ENCODE data around the gene THAP5. TPM values are rescaled to one million over a fixed set of nuclear protein-coding genes. Genes with fewer than 3 reads are reported as not detected.
A peak's percentile ranks its signal among the peaks of the same experiment; 100 is the strongest.

Gene THAP5
- total RNA-seq, 1 donor from 2014 or later: 16.5 TPM

DNA sequence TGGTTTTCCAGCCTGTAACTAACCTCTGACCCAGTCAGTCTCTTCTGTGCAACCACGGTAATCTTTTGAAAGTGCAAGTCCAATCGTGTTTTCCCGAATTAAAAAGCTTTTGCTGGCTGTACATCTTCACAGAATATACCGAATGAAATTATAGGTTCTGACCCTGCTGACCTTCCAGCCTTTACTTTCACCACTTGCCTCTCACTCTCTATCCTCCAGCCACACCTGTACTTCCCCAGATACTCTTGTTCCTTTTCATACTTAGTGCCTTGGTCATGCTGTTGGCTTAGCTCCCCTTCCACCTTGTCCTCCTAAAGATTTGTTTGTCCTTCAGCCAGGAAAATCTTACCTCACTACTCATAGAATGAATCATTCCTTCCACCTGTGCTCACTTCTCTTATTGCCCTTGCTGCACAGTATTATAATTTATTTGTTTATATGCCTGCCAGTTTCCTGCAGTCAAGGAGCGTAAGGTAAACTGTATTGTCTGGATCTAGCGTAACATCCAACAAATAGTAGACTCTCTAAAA lies 41.3 kb downstream of the THAP5 start:
- no peak for DNase-seq

DNA sequence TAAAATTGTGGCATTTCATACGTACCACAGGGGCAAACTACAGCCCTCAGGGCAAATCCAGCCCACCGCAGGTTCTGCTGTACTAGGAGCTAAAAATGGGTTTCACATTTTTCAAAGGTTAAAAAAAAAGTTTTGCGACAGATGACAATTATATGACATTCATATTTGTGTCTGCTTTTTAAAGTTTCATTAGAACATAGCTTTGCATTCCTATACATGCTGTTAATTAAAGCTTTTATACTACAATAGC lies 42.8 kb downstream of the THAP5 start:
- no peak for DNase-seq

- DNase-seq: peak; percentile 100
These were observed 43.3 kb downstream of the THAP5 start, which contains the start of gene PNPLA8 for GRCh38 chr7:108525985-108526767. TSS of gene PNPLA8 (minus strand) at chr7:108526135. CDS start at chr7:108515491, 10,644 bp downstream.

DNA sequence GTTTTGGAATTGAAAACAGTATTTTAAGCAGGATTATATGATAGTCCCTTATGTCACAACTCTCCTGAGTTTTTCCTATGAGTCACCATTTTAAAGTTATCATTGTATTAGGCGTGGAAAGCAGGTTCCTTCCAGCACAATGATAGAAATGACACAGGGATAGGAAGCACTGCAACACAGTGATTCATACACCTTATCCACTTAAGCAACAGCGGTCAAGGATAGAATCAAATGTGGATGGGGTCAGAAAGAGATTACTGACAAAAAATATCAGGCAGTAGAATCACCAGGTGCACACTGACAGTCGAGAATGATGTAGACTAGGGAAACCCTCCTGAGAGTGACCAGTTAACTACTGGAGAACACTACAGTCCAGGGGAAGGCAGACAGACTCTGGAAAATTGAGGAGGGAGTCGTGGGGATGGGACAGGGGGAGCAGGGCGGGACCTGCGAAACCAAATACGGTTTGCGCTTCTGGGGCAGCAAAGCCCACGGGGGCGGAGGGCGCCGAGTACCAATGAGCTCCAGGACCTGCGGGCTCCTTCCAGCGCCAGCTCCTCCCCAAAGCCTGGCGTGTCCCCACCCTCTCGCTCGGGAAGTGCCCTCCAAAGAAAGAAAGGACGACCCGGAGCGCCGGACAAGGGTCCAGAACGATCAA lies 44.0 kb downstream of the THAP5 start:
- DNase-seq: peak; percentile 77

DNA sequence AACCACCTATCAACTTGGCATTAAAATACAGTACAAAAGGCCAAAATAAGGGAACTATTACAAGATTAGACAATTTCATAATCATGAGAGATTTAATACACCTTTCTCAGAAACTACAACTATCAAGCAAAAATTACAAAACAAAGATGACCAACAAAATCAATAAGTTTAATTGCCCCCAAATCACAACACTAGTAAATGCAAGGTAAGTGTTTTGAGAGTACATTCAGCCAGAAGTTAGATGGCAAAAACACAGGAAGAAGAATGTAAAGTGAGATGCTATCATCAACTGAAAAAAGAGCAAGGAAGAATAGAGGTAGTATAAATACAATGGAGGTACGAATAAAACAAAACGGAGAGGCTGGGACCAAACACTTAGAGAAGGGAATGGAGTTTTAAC lies 46.7 kb downstream of the THAP5 start:
- DNase-seq: no peak

DNA sequence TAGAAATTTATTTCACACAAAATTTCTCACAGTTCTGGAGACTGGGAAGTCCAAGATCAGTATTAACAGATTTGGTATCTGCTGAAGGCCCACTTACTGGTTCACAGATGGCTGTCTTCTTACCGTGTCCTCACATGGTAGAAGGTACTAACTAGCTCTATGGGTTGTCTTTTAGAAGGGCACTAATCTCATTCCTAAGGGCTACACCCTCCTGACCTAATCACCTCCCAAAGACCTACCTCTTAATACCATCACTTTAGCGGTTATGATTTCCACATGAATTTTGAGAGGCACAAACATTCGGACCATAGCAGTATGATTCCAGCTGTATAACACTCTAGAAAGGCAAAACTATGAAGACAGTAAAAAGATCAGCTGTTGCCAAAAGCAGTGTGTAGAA lies 51.6 kb downstream of the THAP5 start:
- DNase-seq: no peak

GRCh38 chr7:108515630-108516029 lies 53.9 kb downstream of the THAP5 start:
- DNase-seq: no peak

DNA sequence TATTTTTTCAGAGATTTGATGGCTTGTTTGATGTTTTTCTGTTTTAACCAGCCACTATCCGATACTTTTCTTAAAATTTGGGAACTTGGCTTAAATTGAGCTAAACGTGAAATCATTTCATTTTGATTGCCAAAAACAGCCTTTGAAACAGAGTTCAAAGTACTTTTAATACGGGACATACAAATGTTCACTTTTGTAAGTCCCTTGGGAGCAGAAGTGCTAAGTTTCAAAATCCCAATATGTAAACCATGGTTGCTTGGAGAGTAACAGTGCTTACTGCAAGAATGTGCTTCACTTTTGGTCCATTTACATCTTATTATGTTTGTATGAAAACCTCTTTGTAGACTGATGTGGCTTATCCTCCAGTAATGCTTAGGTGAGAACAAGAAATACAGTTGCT lies 54.5 kb downstream of the THAP5 start:
- DNase-seq: no peak

Other genes starting within 250 kb of the THAP5 start
- 9.2 and 16.0 TPM in 2 replicates for gene NRCAM, start 113.3 kb downstream of the THAP5 start, total RNA-seq
- 39.7 and 58.4 TPM in 2 replicates for gene PNPLA8, start 43.6 kb downstream of the THAP5 start, total RNA-seq
- 22.4 and 41.5 TPM in 2 replicates for gene DNAJB9, start 168 bp upstream of the THAP5 start, total RNA-seq